KMS-11 (cell line): ENCODE results near the gene OR51B4.

Experiments used
- H2AFZ ChIP-seq: fragments of 200-600 bp; sonication (generic); 2 replicates; pipeline ENCODE4 v1.6.1; 2016; ENCODE audit warnings: antibody characterized with exemption, mixed run types, low read depth
- H3K27ac ChIP-seq: fragments of 200-600 bp; sonication (generic); 2 replicates; pipeline ENCODE4 v1.6.1; 2016; ENCODE audit warnings: mild to moderate bottlenecking, mixed run types
- H3K27me3 ChIP-seq: fragments of 200-600 bp; sonication (generic); 2 replicates; pipeline ENCODE4 v1.6.1; 2017; ENCODE audit warnings: mild to moderate bottlenecking, low read depth, mixed run types, moderate library complexity; ENCODE audit not compliant: insufficient read depth
- H3K36me3 ChIP-seq: fragments of 200-600 bp; sonication (generic); 2 replicates; pipeline ENCODE4 v1.6.1; 2017; ENCODE audit warnings: mild to moderate bottlenecking, mixed run types; ENCODE audit not compliant: insufficient read depth
- H3K4me1 ChIP-seq: fragments of 200-600 bp; sonication (generic); 2 replicates; pipeline ENCODE4 v1.6.1; 2016; ENCODE audit warnings: mild to moderate bottlenecking, low read depth, mixed run types; ENCODE audit not compliant: poor library complexity, severe bottlenecking
- H3K4me2 ChIP-seq: fragments of 200-600 bp; sonication (generic); 2 replicates; pipeline ENCODE4 v1.7.0; 2016; ENCODE audit warnings: mild to moderate bottlenecking, mixed run types
- H3K4me3 ChIP-seq: fragments of 200-600 bp; sonication (generic); IDR thresholded peaks from 2 replicates; pipeline ENCODE4 v1.6.1; 2017; ENCODE audit warnings: low read depth, low read length, mixed read lengths; ENCODE audit not compliant: insufficient read depth
- H3K79me2 ChIP-seq: fragments of 200-600 bp; sonication (generic); 2 replicates; pipeline ENCODE4 v1.6.1; 2016; ENCODE audit warnings: low read depth, mixed run types; ENCODE audit not compliant: insufficient read depth
- H3K9ac ChIP-seq: fragments of 200-600 bp; sonication (generic); 2 replicates; pipeline ENCODE4 v1.6.1; 2016; ENCODE audit warnings: mild to moderate bottlenecking, mixed run types
- H4K20me1 ChIP-seq: fragments of 200-600 bp; sonication (generic); 2 replicates; pipeline ENCODE4 v1.6.1; 2016; ENCODE audit warnings: mild to moderate bottlenecking, mixed run types; ENCODE audit not compliant: insufficient read depth
- CTCF ChIP-seq: fragments of 200-600 bp; sonication (generic); conservative IDR thresholded peaks from 2 replicates; pipeline ENCODE4 v1.6.1; 2017; ENCODE audit warnings: low read depth, mild to moderate bottlenecking, antibody characterized with exemption, low read length, moderate library complexity, mixed read lengths

Gene OR51B4

GRCh38 chr11:5307256-5308019 is 5.7 kb upstream of the OR51B4 start:
- no peak overlapping the region for H3K9ac ChIP-seq
- no peaks in the 10 kb centered on the region for H3K36me3 ChIP-seq
- no peaks in the 10 kb centered on the region for H3K4me1 ChIP-seq
- H2AFZ ChIP-seq = no peak overlapping the region
- no peak overlapping the region for H3K4me2 ChIP-seq
- no peak overlapping the region for H3K4me3 ChIP-seq
- no peaks in the 10 kb centered on the region for H4K20me1 ChIP-seq
- H3K79me2 ChIP-seq = no peaks in the 10 kb centered on the region
- no peak for TF ChIP-seq CTCF
- no peak overlapping the region for H3K27ac ChIP-seq
- H3K27me3 ChIP-seq = no peaks in the 10 kb centered on the region

DNA sequence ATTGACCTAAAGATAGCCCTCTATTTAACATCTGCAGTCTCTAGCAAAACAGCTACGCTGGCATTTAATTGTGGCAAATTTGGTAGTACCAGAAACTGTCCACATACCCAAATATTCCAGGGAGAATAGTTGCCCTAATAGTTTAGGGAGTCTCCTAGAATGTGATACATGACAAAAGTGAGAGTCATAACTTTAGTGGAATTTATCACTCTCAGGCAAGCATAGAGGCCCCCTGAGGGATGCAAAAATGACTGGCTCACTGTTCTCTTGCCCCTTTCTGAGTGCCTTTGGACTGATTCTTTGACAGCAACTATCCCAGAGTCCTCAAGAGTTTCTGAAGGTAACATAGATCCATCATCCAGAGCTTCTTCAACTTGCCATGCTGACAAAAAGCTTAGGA is 2.3 kb upstream of the OR51B4 start:
- H3K27ac ChIP-seq = no peak overlapping the region
- H3K27me3 ChIP-seq = no peaks in the 10 kb centered on the region
- no peaks in the 10 kb centered on the region for H3K36me3 ChIP-seq

DNA sequence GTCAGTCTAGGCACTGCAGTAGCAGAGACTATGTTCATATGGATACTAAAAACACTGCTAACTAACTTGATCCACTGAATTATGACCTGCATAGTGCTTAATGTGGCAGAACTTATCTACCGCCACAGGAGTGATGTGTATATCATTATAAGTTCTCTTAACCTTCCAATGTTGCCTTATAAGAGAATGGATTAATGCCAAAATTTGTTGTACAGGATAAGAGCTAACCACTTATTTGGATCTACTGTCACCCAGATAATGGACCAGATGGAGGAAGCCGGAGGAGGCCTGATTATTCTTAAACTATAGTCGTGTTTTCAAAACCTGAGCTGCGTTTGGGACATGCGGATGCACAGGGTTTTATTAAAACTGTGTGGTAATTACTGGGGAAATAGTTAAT is 1.9 kb upstream of the OR51B4 start:
- Histone ChIP-seq H2AFZ (no peak overlapping the region), H3K4me2 (no peak overlapping the region), H3K27me3 (no peaks in the 10 kb centered on the region), H3K9ac (no peak overlapping the region), H4K20me1 (no peaks in the 10 kb centered on the region), H3K4me3 (no peak overlapping the region), H3K36me3 (no peaks in the 10 kb centered on the region), H3K27ac (no peak overlapping the region), H3K4me1 (no peaks in the 10 kb centered on the region), H3K79me2 (no peaks in the 10 kb centered on the region)
- no peak for TF ChIP-seq CTCF

More for the DNA sequence above, 2.3 kb upstream of the OR51B4 start:
- H4K20me1 ChIP-seq = no peaks in the 10 kb centered on the region
- H3K4me3 ChIP-seq = no peak overlapping the region
- no peaks in the 10 kb centered on the region for H3K4me1 ChIP-seq
- H3K9ac ChIP-seq = no peak overlapping the region
- no peak overlapping the region for H2AFZ ChIP-seq
- no peak for TF ChIP-seq CTCF
- H3K4me2 ChIP-seq = no peak overlapping the region
- H3K79me2 ChIP-seq = no peaks in the 10 kb centered on the region

- no peaks in the 10 kb centered on the region for H3K27me3 ChIP-seq
- no peak overlapping the region for H3K27ac ChIP-seq
- H3K36me3 ChIP-seq = no peaks in the 10 kb centered on the region
- H3K79me2 ChIP-seq = no peaks in the 10 kb centered on the region
- H2AFZ ChIP-seq = no peak overlapping the region
- H4K20me1 ChIP-seq = no peaks in the 10 kb centered on the region
- no peak overlapping the region for H3K9ac ChIP-seq
- no peak overlapping the region for H3K4me3 ChIP-seq
- no peak overlapping the region for H3K4me2 ChIP-seq
- no peaks in the 10 kb centered on the region for H3K4me1 ChIP-seq
- no peak for TF ChIP-seq CTCF
Measured at GRCh38 chr11:5300251-5300650, 1.5 kb downstream of the OR51B4 start.
